HepG2 (cell line): ENCODE results near the gene DMTF1. TPM values are rescaled to one million over a fixed set of nuclear protein-coding genes. Genes with fewer than 3 reads are reported as not detected.

Experiments used
- ATAC-seq: fragments of 200-7000 bp; cut with Tn5 transposase; 3 replicates; pipeline ENCODE4 v1.9.1; 2020; ENCODE audit warnings: mild to moderate bottlenecking, moderate library complexity
- BruUV-seq: library from RNA; stranded (reverse); fragments of 400-500 nt; replicated peaks from 2 replicates; lab custom pipeline; 2021; lab: Mats Ljungman, UMichigan
- CTCF ChIA-PET: fragments of 300-600 bp; formaldehyde crosslinking; extraction: SDS; loops from one replicate; lab custom pipeline; 2021; ENCODE audit warnings: low total read pairs, inconsistent platforms, low intra/inter-chr PET ratio; lab: Yijun Ruan, JAX
- POLR2A ChIA-PET: fragments of 350-600 bp; sonication (Branson Sonifier 250); formaldehyde crosslinking; loops from one replicate; lab custom pipeline; 2020; ENCODE audit warnings: antibody characterized with exemption, inconsistent platforms; lab: Yijun Ruan, JAX
- DNase-seq: peaks from one replicate; pipeline ENCODE4 v3.0.0-alpha.2; 2015; ENCODE audit warnings: low spot score
- FAIRE-seq: peaks from 3 replicates; lab custom pipeline; 2011; peaks lifted over from hg19 to GRCh38; lab: Jason Lieb, UNC
- H2AFZ ChIP-seq: one replicate; pipeline ENCODE4 v1.6.1; 2011; ENCODE audit warnings: low read length, inconsistent platforms
- H3K27ac ChIP-seq: fragments of 300-600 bp; 3 replicates; pipeline ENCODE4 v1.8.0; 2011; ENCODE audit warnings: mixed run types, mild to moderate bottlenecking, mixed read lengths, low read length, inconsistent platforms; ENCODE audit not compliant: insufficient read depth; ENCODE audit errors: extremely low read length
- H3K27me3 ChIP-seq, 2 experiments: fragments of 200-600 bp in 1 of 2; 2 replicates in 1 of 2; 3 replicates in 1 of 2; pipeline versions ENCODE4 v1.6.0 to v1.8.0; 2011; ENCODE audit warnings: low read length in 2 of 2, mild to moderate bottlenecking in 2 of 2, moderate library complexity in 2 of 2, inconsistent platforms in 1 of 2; ENCODE audit not compliant: insufficient read depth in 2 of 2, control insufficient read depth in 1 of 2
- H3K36me3 ChIP-seq, 2 experiments: fragments of 200-600 bp in 1 of 2; replicated peaks in 1 of 2; 2 replicates in 1 of 2; 3 replicates in 1 of 2; pipeline versions ENCODE4 v1.5.1 to v1.8.0; 2011; ENCODE audit warnings: low read length in 2 of 2, inconsistent platforms in 1 of 2; ENCODE audit not compliant: insufficient read depth in 2 of 2, control insufficient read depth in 1 of 2
- H3K4me1 ChIP-seq: 2 replicates; pipeline ENCODE4 v1.5.1; 2012; ENCODE audit warnings: low read length, inconsistent platforms; ENCODE audit not compliant: insufficient read depth
- H3K4me2 ChIP-seq: 2 replicates; pipeline ENCODE4 v1.6.0; 2011; ENCODE audit warnings: low read depth, low read length, inconsistent platforms
- H3K4me3 ChIP-seq, 3 experiments: fragments of 200-600 bp in 1 of 3; sonication (generic), shearing (Covaris generic) in 1 of 3; replicated peaks in 1 of 3; 2 replicates each; pipeline ENCODE4 v1.5.1; 2011 to 2016; ENCODE audit warnings: low read length in 3 of 3, inconsistent platforms in 2 of 3, low read depth in 2 of 3, mild to moderate bottlenecking in 2 of 3, control low read depth in 1 of 3, mixed read lengths in 1 of 3; ENCODE audit not compliant: insufficient read depth in 1 of 3
- H3K79me2 ChIP-seq: one replicate; pipeline ENCODE4 v1.6.1; 2011; ENCODE audit warnings: low read length, inconsistent platforms; ENCODE audit not compliant: insufficient read depth
- H3K9ac ChIP-seq: 2 replicates; pipeline ENCODE4 v1.6.0; 2011; ENCODE audit warnings: mild to moderate bottlenecking, low read depth, low read length, inconsistent platforms; ENCODE audit not compliant: insufficient read depth
- H3K9me3 ChIP-seq: 2 replicates; pipeline ENCODE4 v1.5.1; 2012; ENCODE audit warnings: mild to moderate bottlenecking, low read length
- H4K20me1 ChIP-seq: 2 replicates; pipeline ENCODE4 v1.6.0; 2011; ENCODE audit warnings: inconsistent platforms, mild to moderate bottlenecking, low read length, moderate library complexity; ENCODE audit not compliant: insufficient read depth
- HOMEZ ChIP-seq: IDR thresholded peaks from 2 replicates; pipeline ENCODE4 v1.6.1; 2016; ENCODE audit warnings: low read depth
- HOXD1 ChIP-seq: sonication (generic); formaldehyde crosslinking; IDR thresholded peaks from 2 replicates; pipeline ENCODE4 v1.5.0; 2020; ENCODE audit warnings: missing genetic modification reagents
- MEIS2 ChIP-seq: sonication (generic); formaldehyde crosslinking; IDR thresholded peaks from 2 replicates; pipeline ENCODE4 v1.9.0; 2021; ENCODE audit warnings: mild to moderate bottlenecking, missing genetic modification reagents
- NAIF1 ChIP-seq: sonication (generic); formaldehyde crosslinking; IDR thresholded peaks from 2 replicates; pipeline ENCODE4 v1.5.0; 2020; ENCODE audit warnings: mild to moderate bottlenecking, missing genetic modification reagents, borderline replicate concordance
- NCOA2 ChIP-seq: sonication (generic); formaldehyde crosslinking; IDR thresholded peaks from 2 replicates; pipeline ENCODE4 v1.8.0; 2022; ENCODE audit warnings: inconsistent platforms
- NR2F1 ChIP-seq, 2 experiments: fragments of 450-650 bp in 1 of 2; formaldehyde crosslinking in 1 of 2; IDR thresholded peaks; 2 replicates each; pipeline versions ENCODE4 v1.5.0 to v1.6.1; 2016 to 2020; ENCODE audit warnings: mild to moderate bottlenecking in 1 of 2, missing compliant biosample characterization in 1 of 2, missing genetic modification reagents in 1 of 2, moderate library complexity in 1 of 2
- PRDM4 ChIP-seq: sonication (generic); formaldehyde crosslinking; IDR thresholded peaks from 2 replicates; pipeline ENCODE4 v1.9.0; 2021; ENCODE audit warnings: missing genetic modification reagents, borderline replicate concordance
- REPIN1 ChIP-seq: sonication (generic); formaldehyde crosslinking; IDR thresholded peaks from 2 replicates; pipeline ENCODE4 v1.8.0; 2022; ENCODE audit warnings: missing genetic modification reagents, low read depth, mild to moderate bottlenecking, borderline replicate concordance
- RFX1 ChIP-seq: fragments of 450-650 bp; IDR thresholded peaks from 2 replicates; pipeline ENCODE4 v1.6.1; 2017
- STAG1 ChIP-seq: sonication (generic); formaldehyde crosslinking; IDR thresholded peaks from 2 replicates; pipeline ENCODE4 v1.4.0; 2020; ENCODE audit warnings: missing genetic modification reagents
- TFDP1 ChIP-seq: IDR thresholded peaks from 2 replicates; pipeline ENCODE4 v1.6.1; 2016; ENCODE audit warnings: missing compliant biosample characterization, missing genetic modification reagents, borderline replicate concordance
- TMF1 ChIP-seq: sonication (generic); formaldehyde crosslinking; IDR thresholded peaks from 2 replicates; pipeline ENCODE4 v1.8.1; 2022; ENCODE audit warnings: low read depth, missing genetic modification reagents
- ZBTB37 ChIP-seq: sonication (generic); formaldehyde crosslinking; IDR thresholded peaks from 2 replicates; pipeline ENCODE4 v1.4.0; 2020; ENCODE audit warnings: mild to moderate bottlenecking, missing genetic modification reagents
- ZNF10 ChIP-seq: sonication (generic); formaldehyde crosslinking; IDR thresholded peaks from 2 replicates; pipeline ENCODE4 v1.4.0; 2020; ENCODE audit warnings: mild to moderate bottlenecking, low read depth, missing genetic modification reagents, borderline replicate concordance
- ZNF235 ChIP-seq: sonication (generic); formaldehyde crosslinking; IDR thresholded peaks from 2 replicates; pipeline ENCODE4 v1.8.1; 2023; ENCODE audit warnings: mild to moderate bottlenecking, missing genetic modification reagents, borderline replicate concordance
- ZNF343 ChIP-seq: sonication (generic); formaldehyde crosslinking; IDR thresholded peaks from 2 replicates; pipeline ENCODE4 v1.4.0; 2020; ENCODE audit warnings: mild to moderate bottlenecking, missing genetic modification reagents
- ZNF44 ChIP-seq: sonication (generic); formaldehyde crosslinking; IDR thresholded peaks from 2 replicates; pipeline ENCODE4 v1.5.1; 2020; ENCODE audit warnings: mild to moderate bottlenecking, missing genetic modification reagents
- ZNF639 ChIP-seq: conservative IDR thresholded peaks from 2 replicates; pipeline ENCODE4 v1.6.1; 2018; ENCODE audit warnings: missing genetic modification reagents
- WGBS: methylation state at CpG from one replicate; pipeline ENCODE4 v1.1.6; 2017; ENCODE audit warnings: low lambda C conversion rate; 5-methylcytosine and 5-hydroxymethylcytosine counted together
- in situ Hi-C: cut with HindIII; loops from 2 replicates; pipeline ENCODE4 v1.10.0; 2017; ENCODE audit warnings: low pct_unique_long_range_greater_than_20kb; ENCODE audit not compliant: extremely low pct_ligation_motif_present
- intact Hi-C: fragments of 100-400 bp; cut with micrococcal nuclease; formaldehyde crosslinking; loops from one replicate; pipeline ENCODE4 v1.10.0; 2022; ENCODE audit not compliant: unreplicated experiment
- polyA plus RNA-seq, 8 experiments: library from polyadenylated mRNA; depleted of rRNA in 3 of 8; stranded (reverse) in 7 of 8; unstranded in 1 of 8; fragments of >200 nt; fragmentation: Illumina TruSeq in 4 of 8; extraction: Trizol in 4 of 8; gene quantifications; 2 replicates each; pipeline versions ENCODE4 v1.2.1 to v1.2.3, GENCODE V29; 2011 to 2016; ENCODE audit warnings: low read depth in 4 of 8, missing spikeins in 1 of 8, mixed read lengths in 1 of 8; ENCODE audit not compliant: insufficient read depth in 1 of 8
- total RNA-seq, 5 experiments: library from RNA; depleted of rRNA; stranded (reverse); fragments of >200 nt; fragmentation: Illumina TruSeq; extraction: Trizol; gene quantifications; 2 replicates each; pipeline ENCODE4 v1.2.3, GENCODE V29; 2016; ENCODE audit warnings: low read depth in 1 of 5

The DMTF1 gene
- total and polyA plus RNA-seq, 2 of the 13 experiments (the other 11 are each of a cell fraction or from before 2014, with no cell fraction given) = 45.8 to 132 TPM

GRCh38 chr7:87140271-87140748 lies 11.9 kb upstream of the DMTF1 start:
- Histone ChIP-seq H3K79me2 (no peaks in the 10 kb centered on the region), H3K4me3 (no peak overlapping the region), H3K9me3 (no peaks in the 10 kb centered on the region), H3K27ac (no peak overlapping the region), H3K4me1 (peaks cover 16% of the 10 kb centered on the region), H4K20me1 (no peaks in the 10 kb centered on the region), H3K4me2 (no peak overlapping the region), H3K27me3 (no peaks in the 10 kb centered on the region), H3K36me3 (no peaks in the 10 kb centered on the region), H3K9ac (no peak overlapping the region), H2AFZ (no peak overlapping the region)
- FAIRE-seq = peak; percentile 34
- CTCF ChIA-PET = no interaction called here
- peak; percentile 86 for ATAC-seq
- DNase-seq = peak; percentile 75
- in situ Hi-C loops (no loop called here), intact Hi-C loops (no loop called here)
- no TSS peak for BruUV-seq
- WGBS = 1% methylated on average over 2 of the region's 2 CpGs
- POLR2A ChIA-PET = no interaction called here
- no peak for TF ChIP-seq TMF1 (CRISPR knock-in tag)
- no peak for TF ChIP-seq TFDP1 (CRISPR knock-in tag)
- TF ChIP-seq REPIN1 (CRISPR knock-in tag) = no peak
- TF ChIP-seq ZNF235 (CRISPR knock-in tag) = no peak
- no peak for TF ChIP-seq RFX1
- peak in 1 of 2 experiments; percentile 77; a peak in 2 of 4 replicates for TF ChIP-seq NR2F1 (CRISPR knock-in tag; IDR thresholded peaks at IDR 0.05)
- no peak for TF ChIP-seq HOMEZ (CRISPR knock-in tag)
- TF ChIP-seq ZNF343 (CRISPR knock-in tag) = no peak
- TF ChIP-seq STAG1 (CRISPR knock-in tag) = no peak
- no peak for TF ChIP-seq ZNF44 (CRISPR knock-in tag)
- TF ChIP-seq HOXD1 (CRISPR knock-in tag) = peak; percentile 79; the same call in 1 of the 2 replicates
- TF ChIP-seq ZNF639 (CRISPR knock-in tag) = no peak
- peak; percentile 48; the same call in 1 of the 2 replicates for TF ChIP-seq NCOA2 (CRISPR knock-in tag)
- peak; percentile 51; the same call in 1 of the 2 replicates for TF ChIP-seq MEIS2 (CRISPR knock-in tag)
- TF ChIP-seq ZBTB37 = no peak
- TF ChIP-seq PRDM4 (CRISPR knock-in tag) = no peak
- TF ChIP-seq NAIF1 = no peak
- TF ChIP-seq ZNF10 (CRISPR knock-in tag) = no peak
